ENCODE measurements around the gene FGF2. TPM values are rescaled to one million over a fixed set of nuclear protein-coding genes. Genes with fewer than 3 reads are reported as not detected.

Gene FGF2
- total RNA-seq, 1 donor from 2014 or later, result 20.8 TPM

- H3K27ac ChIP-seq, result no peak overlapping the region
- intact Hi-C loops (cut with DNase I), result no loop called here
- H3K4me1 ChIP-seq, result no peaks in the 10 kb centered on the region
- H3K4me3 ChIP-seq, result no peak overlapping the region
- H3K36me3 ChIP-seq, result no peaks in the 10 kb centered on the region
- DNase-seq (ENCODE audit: low spot score in 2 of 2), result no peak
- no peak for TF ChIP-seq CTCF (IDR thresholded peaks at IDR 0.05)
- H3K9me3 ChIP-seq, result no peaks in the 10 kb centered on the region
- H3K27me3 ChIP-seq, result no peaks in the 10 kb centered on the region
Observed at GRCh38 chr4:122908223-122908622, 81.6 kb downstream of the FGF2 start.

- Histone ChIP-seq H3K4me1 (no peaks in the 10 kb centered on the region), H3K9me3 (no peaks in the 10 kb centered on the region), H3K36me3 (no peaks in the 10 kb centered on the region), H3K4me3 (no peak overlapping the region), H3K27ac (no peak overlapping the region), H3K27me3 (no peaks in the 10 kb centered on the region)
- intact Hi-C loops (cut with DNase I), result loop anchor here (10.0 kb wide), 1 partner anchor 245 kb away; no protein-coding TSS in a partner anchor
- no peak for TF ChIP-seq CTCF (IDR thresholded peaks at IDR 0.05)
- DNase-seq (ENCODE audit: low spot score in 2 of 2), result no peak
Observed at GRCh38 chr4:122909683-122910082, 83.1 kb downstream of the FGF2 start.

- Histone ChIP-seq H3K27me3 (no peaks in the 10 kb centered on the region), H3K9me3 (no peaks in the 10 kb centered on the region), H3K4me3 (no peak overlapping the region), H3K27ac (no peak overlapping the region), H3K4me1 (no peaks in the 10 kb centered on the region), H3K36me3 (no peaks in the 10 kb centered on the region)
- intact Hi-C loops (cut with DNase I), result loop anchor here (10.0 kb wide), 1 partner anchor 247 kb away; no protein-coding TSS in a partner anchor
- TF ChIP-seq CTCF (IDR thresholded peaks at IDR 0.05), result no peak
- DNase-seq (ENCODE audit: low spot score in 2 of 2), result no peak
Observed at GRCh38 chr4:122911588-122911987, 85.0 kb downstream of the FGF2 start.

- H3K27me3 ChIP-seq, result no peaks in the 10 kb centered on the region
- H3K4me3 ChIP-seq, result no peak overlapping the region
- no peaks in the 10 kb centered on the region for H3K9me3 ChIP-seq
- no peaks in the 10 kb centered on the region for H3K36me3 ChIP-seq
- TF ChIP-seq CTCF (IDR thresholded peaks at IDR 0.05), result no peak
- DNase-seq (ENCODE audit: low spot score in 2 of 2), result no peak
- no peaks in the 10 kb centered on the region for H3K4me1 ChIP-seq
- no peak overlapping the region for H3K27ac ChIP-seq
- intact Hi-C loops (cut with DNase I), result loop anchor here (10.0 kb wide), 1 partner anchor 248 kb away; no protein-coding TSS in a partner anchor
Observed at GRCh38 chr4:122912810-122913575, 86.4 kb downstream of the FGF2 start.

GRCh38 chr4:122914292-122914904 lies 87.8 kb downstream of the FGF2 start:
- no peak overlapping the region for H3K27ac ChIP-seq
- H3K9me3 ChIP-seq, result no peaks in the 10 kb centered on the region
- no peaks in the 10 kb centered on the region for H3K4me1 ChIP-seq
- H3K27me3 ChIP-seq, result no peaks in the 10 kb centered on the region
- intact Hi-C loops (cut with DNase I), result loop anchor here (1.0 to 10.0 kb wide), 3 partner anchors 157 to 250 kb away; partner anchors contain the start of gene BBS12
- no peak for DNase-seq (ENCODE audit: low spot score in 2 of 2)
- H3K36me3 ChIP-seq, result no peaks in the 10 kb centered on the region
- H3K4me3 ChIP-seq, result no peak overlapping the region
- peak in 2 of 3 experiments; percentile 14 to 57 for TF ChIP-seq CTCF (IDR thresholded peaks at IDR 0.05)
